Fibroblast of skin of right biceps (primary cell): ENCODE data around the gene SUMO3.
"Not testable (repeated sequence)": the region's sequence is repeated elsewhere in the genome, so short reads cannot be mapped to it uniquely, and the experiment has no call there.

Experiments
- DNase-seq: peaks from one replicate; pipeline ENCODE4 v3.0.0-alpha.2; 2013

The SUMO3 gene

GRCh38 chr21:44846485-44847260, 28.8 kb upstream of the SUMO3 start:
- DNase-seq, result peak; percentile 60

GRCh38 chr21:44846224-44846484, 28.3 kb upstream of the SUMO3 start:
- no peak for DNase-seq

- peak; percentile 61 for DNase-seq
Observed at GRCh38 chr21:44845418-44846223, 27.8 kb upstream of the SUMO3 start.

- DNase-seq, result no peak
Observed at GRCh38 chr21:44844256-44844655, 26.4 kb upstream of the SUMO3 start.

- DNase-seq, result no peak
Observed at GRCh38 chr21:44842721-44843445, 25.0 kb upstream of the SUMO3 start.

- DNase-seq, result no peak
Observed at GRCh38 chr21:44842087-44842486, 24.2 kb upstream of the SUMO3 start.

- no peak for DNase-seq
Observed at GRCh38 chr21:44840771-44841170, 22.9 kb upstream of the SUMO3 start.

GRCh38 chr21:44838951-44839350, 21.1 kb upstream of the SUMO3 start:
- DNase-seq, result no peak

GRCh38 chr21:44838039-44838895, 20.4 kb upstream of the SUMO3 start:
- DNase-seq, result no peak

- DNase-seq, result no peak
Observed at GRCh38 chr21:44837537-44837936, 19.7 kb upstream of the SUMO3 start.

GRCh38 chr21:44836666-44837471, 19.0 kb upstream of the SUMO3 start:
- no peak for DNase-seq

GRCh38 chr21:44836349-44836665, 18.4 kb upstream of the SUMO3 start:
- DNase-seq, result no peak

GRCh38 chr21:44835647-44835973, 17.7 kb upstream of the SUMO3 start:
- no peak for DNase-seq

- DNase-seq, result no peak
Observed at GRCh38 chr21:44834951-44835646, 17.2 kb upstream of the SUMO3 start.

GRCh38 chr21:44834231-44834950, 16.5 kb upstream of the SUMO3 start:
- DNase-seq, result no peak

GRCh38 chr21:44833663-44834062, 15.8 kb upstream of the SUMO3 start:
- DNase-seq, result no peak

GRCh38 chr21:44832516-44833255, 14.8 kb upstream of the SUMO3 start:
- DNase-seq, result not testable (repeated sequence)

- no peak for DNase-seq
Observed at GRCh38 chr21:44831227-44831860, 13.5 kb upstream of the SUMO3 start.

GRCh38 chr21:44829507-44830092, 11.7 kb upstream of the SUMO3 start:
- DNase-seq, result no peak
